ENCODE results near the gene SLC25A38.
"Not testable (repeated sequence)": the region's sequence is repeated elsewhere in the genome, so short reads cannot be mapped to it uniquely, and the experiment has no call there.

SLC25A38 gene

GRCh38 chr3:39347586-39347876 lies 35.6 kb upstream of the SLC25A38 start:
- Histone ChIP-seq H3K27me3 (ENCODE audit: insufficient read depth, poor library complexity, severe bottlenecking) (no peaks in the 10 kb centered on the region), H3K4me3 (replicated peaks; ENCODE audit: insufficient read depth, low read length) (no peak overlapping the region), H3K27ac (replicated peaks) (no peak overlapping the region)
- TF ChIP-seq CTCF (IDR thresholded peaks at IDR 0.05; ENCODE audit: insufficient read depth, low read length) (no peak), REST (IDR thresholded peaks at IDR 0.05; ENCODE audit: insufficient replicate concordance, low read depth) (no peak), GABPA (IDR thresholded peaks at IDR 0.05; ENCODE audit: low read depth) (no peak), POLR2AphosphoS5 (IDR thresholded peaks at IDR 0.05; ENCODE audit: low read depth) (no peak), SPI1 (IDR thresholded peaks at IDR 0.05; ENCODE audit: borderline replicate concordance, low read depth) (no peak)
- DNase-seq (ENCODE audit: low read depth in 1 of 2, low spot score in 1 of 2): no peak

- no peak overlapping the region for H3K27ac ChIP-seq (replicated peaks)
- H3K27me3 ChIP-seq (ENCODE audit: insufficient read depth, poor library complexity, severe bottlenecking): no peaks in the 10 kb centered on the region
- H3K4me3 ChIP-seq (replicated peaks; ENCODE audit: insufficient read depth, low read length): no peak overlapping the region
- DNase-seq (ENCODE audit: low read depth in 1 of 2, low spot score in 1 of 2): no peak
- TF ChIP-seq SPI1 (IDR thresholded peaks at IDR 0.05; ENCODE audit: borderline replicate concordance, low read depth): no peak
- TF ChIP-seq GABPA (IDR thresholded peaks at IDR 0.05; ENCODE audit: low read depth): no peak
- TF ChIP-seq POLR2AphosphoS5 (IDR thresholded peaks at IDR 0.05; ENCODE audit: low read depth): no peak
- no peak for TF ChIP-seq CTCF (IDR thresholded peaks at IDR 0.05; ENCODE audit: insufficient read depth, low read length)
- TF ChIP-seq REST (IDR thresholded peaks at IDR 0.05; ENCODE audit: insufficient replicate concordance, low read depth): no peak
Measured at GRCh38 chr3:39349080-39349479, 34.1 kb upstream of the SLC25A38 start.

- no peak for TF ChIP-seq POLR2AphosphoS5 (IDR thresholded peaks at IDR 0.05; ENCODE audit: low read depth)
- no peak for TF ChIP-seq SPI1 (IDR thresholded peaks at IDR 0.05; ENCODE audit: borderline replicate concordance, low read depth)
- TF ChIP-seq REST (IDR thresholded peaks at IDR 0.05; ENCODE audit: insufficient replicate concordance, low read depth): no peak
- TF ChIP-seq CTCF (IDR thresholded peaks at IDR 0.05; ENCODE audit: insufficient read depth, low read length): no peak
Measured at GRCh38 chr3:39350714-39351113, 32.5 kb upstream of the SLC25A38 start.

GRCh38 chr3:39351134-39351533 lies 32.0 kb upstream of the SLC25A38 start:
- H3K27me3 ChIP-seq (ENCODE audit: insufficient read depth, poor library complexity, severe bottlenecking); DNase-seq (ENCODE audit: low read depth in 1 of 2, low spot score in 1 of 2); H3K4me3 ChIP-seq (replicated peaks; ENCODE audit: insufficient read depth, low read length); H3K27ac ChIP-seq (replicated peaks): not testable (repeated sequence)

More at GRCh38 chr3:39350714-39351113, 32.5 kb upstream of the SLC25A38 start:
- H3K27me3 ChIP-seq (ENCODE audit: insufficient read depth, poor library complexity, severe bottlenecking): no peaks in the 10 kb centered on the region
- no peak overlapping the region for H3K27ac ChIP-seq (replicated peaks)
- H3K4me3 ChIP-seq (replicated peaks; ENCODE audit: insufficient read depth, low read length): no peak overlapping the region
- DNase-seq (ENCODE audit: low read depth in 1 of 2, low spot score in 1 of 2): no peak

- DNase-seq (ENCODE audit: low read depth in 1 of 2, low spot score in 1 of 2); H3K27ac ChIP-seq (replicated peaks); H3K27me3 ChIP-seq (ENCODE audit: insufficient read depth, poor library complexity, severe bottlenecking); H3K4me3 ChIP-seq (replicated peaks; ENCODE audit: insufficient read depth, low read length): not testable (repeated sequence)
Measured at GRCh38 chr3:39353168-39353927, 29.8 kb upstream of the SLC25A38 start.

All from HL-60 (cell line).